Adrenal gland (tissue), 19 donors: Measurements from ENCODE around the gene NELL2. TPM values are rescaled to one million over a fixed set of nuclear protein-coding genes. Genes with fewer than 3 reads are reported as not detected.

Experiments used
- DNase-seq, 7 donors: peaks; one replicate each; pipeline ENCODE4 v3.0.0-alpha.2; 2019 to 2020
- H3K27ac ChIP-seq, 5 donors: fragments of 200-600 bp; sonication (generic) in 4 of 5; 1 replicate in 3 of 5; 2 replicates in 2 of 5; pipeline versions ENCODE4 v1.5.1 to v1.8.0; 2016 to 2020; ENCODE audit warnings: mild to moderate bottlenecking in 1 of 5
- H3K27me3 ChIP-seq: fragments of 200-600 bp; 2 replicates; pipeline ENCODE4 v1.8.0; 2021
- H3K36me3 ChIP-seq, 2 donors: fragments of 200-600 bp; replicated peaks in 1 of 2; 1 replicate in 1 of 2; 2 replicates in 1 of 2; pipeline versions ENCODE4 v1.5.1 to v1.8.0; 2018 to 2022
- H3K4me1 ChIP-seq, 2 donors: fragments of 200-600 bp; replicated peaks in 1 of 2; 1 replicate in 1 of 2; 2 replicates in 1 of 2; pipeline versions ENCODE4 v1.5.1 to v1.8.0; 2018 to 2021
- H3K4me3 ChIP-seq, 4 donors: fragments of 200-600 bp; sonication (generic) in 3 of 4; one replicate each; pipeline ENCODE4 v1.5.1; 2016 to 2018
- H3K9me3 ChIP-seq, 3 donors: fragments of 200-600 bp; sonication (generic) in 1 of 3; replicated peaks in 1 of 3; 1 replicate in 2 of 3; 2 replicates in 1 of 3; pipeline versions ENCODE4 v1.5.1 to v1.8.0; 2016 to 2021
- POLR2A ChIP-seq, 2 donors: fragments of 450-650 bp; IDR thresholded peaks; one replicate each; pipeline ENCODE4 v1.6.1; 2017; ENCODE audit warnings: antibody characterized with exemption in 2 of 2, mild to moderate bottlenecking in 2 of 2, moderate library complexity in 1 of 2
- WGBS, 4 donors: extraction: QIAGEN DNeasy Blood & Tissue Kit in 2 of 4; methylation state at CpG; one replicate each; pipeline versions ENCODE4 v1.1.5 to v1.1.7; 2013 to 2017; 5-methylcytosine and 5-hydroxymethylcytosine counted together
- intact Hi-C, 2 donors: fragments of 100-400 bp; cut with DNase I; formaldehyde crosslinking; loops; one replicate each; pipeline versions ENCODE4 v1.14.1 to v1.15.0; 2022 to 2023
- long read RNA-seq, 10 donors: library from polyadenylated mRNA in 3 of 10; unstranded in 2 of 10; stranded (forward) in 1 of 10; transcript quantifications; one replicate each; pipeline ENCODE4 v2.0.0 and lab custom pipeline, GENCODE V29; 2021 to 2026
- polyA plus RNA-seq, 3 donors: library from polyadenylated mRNA; stranded (reverse); fragments of 200-250 nt in 2 of 3; fragments of 350-450 nt in 1 of 3; fragmentation: Illumina TruSeq in 1 of 3; extraction: RNeasy Lipid Tissue Mini Kit (QIAGEN cat#74804) in 1 of 3; gene quantifications; one replicate each; pipeline ENCODE4 v1.2.3, GENCODE V29; 2013 to 2014
- total RNA-seq, 9 donors: library from RNA; depleted of rRNA in 4 of 9; stranded (reverse); fragments of >200 nt in 4 of 9; fragments of 120-200 nt in 1 of 9; fragmentation: NEBNext Ultra II Directional in 1 of 9; extraction: Animal tissue kit (Norgen Biotek cat#: 25700) in 1 of 9; gene quantifications; one replicate each; pipeline versions ENCODE4 v1.1.0 to v1.2.4, GENCODE V29; 2013 to 2023
- TF ChIP-seq, protein P1 (sequence below), 6 experiments: fragments of 450-650 bp in 4 of 6; fragments of 200-600 bp in 2 of 6; sonication (generic) in 1 of 6; IDR thresholded peaks; 1 replicate in 5 of 6; 2 replicates in 1 of 6; pipeline versions ENCODE4 v1.5.1 to v1.8.0; 2016 to 2021; ENCODE audit warnings: antibody characterized with exemption in 6 of 6, mild to moderate bottlenecking in 2 of 6, moderate library complexity in 1 of 6
- donor health status: healthy with polysubstance abuse.
- donor health status: Bipolar disorder and iron deficiency.
- donor health status: DM: yes; HTN: yes; CAD: no.
- donor health status: DM: no; HTN: no; CAD: no.
- donor health status: DM: no; HTN: no; CAD: no.
- donor health status: DM: yes; HTN: yes; CAD: no.

NELL2 gene
- total RNA-seq, result 10 to 100 TPM in 3 of 9 donors, 1 to 10 TPM in 2, under 1 TPM in 3, not detected in 1; 0.35 to 20.8 (median 3.8) TPM
- 10 to 100 TPM in 2 of 3 donors, 1 to 10 TPM in 1; 4.2 to 26.5 (median 10.8) TPM for polyA plus RNA-seq
- long read RNA-seq, donor 1, result 0 reads
- long read RNA-seq, donor 2, result 0 reads
- long read RNA-seq, donor 3, partial matches to known transcripts, result 0 of 1 reads
- long read RNA-seq, donor 3, other reads (novel, unspliced or antisense), result 0 of 1 reads
- long read RNA-seq, donor 4, result 0 reads
- long read RNA-seq, donor 5, result 0 reads
- long read RNA-seq, donor 6, transcript NELL2-203 (20 exons, 3,612 nt), result major isoform, 6 of 15 reads
- long read RNA-seq, donor 6, partial matches to known transcripts, result 5 of 15 reads
- long read RNA-seq, donor 6, other reads (novel, unspliced or antisense), result 3 of 15 reads
- long read RNA-seq, donor 7, result 0 reads
- long read RNA-seq, donor 8, result 0 reads
- long read RNA-seq, donor 9, result 0 reads
- long read RNA-seq, donor 10, result 0 reads

DNA sequence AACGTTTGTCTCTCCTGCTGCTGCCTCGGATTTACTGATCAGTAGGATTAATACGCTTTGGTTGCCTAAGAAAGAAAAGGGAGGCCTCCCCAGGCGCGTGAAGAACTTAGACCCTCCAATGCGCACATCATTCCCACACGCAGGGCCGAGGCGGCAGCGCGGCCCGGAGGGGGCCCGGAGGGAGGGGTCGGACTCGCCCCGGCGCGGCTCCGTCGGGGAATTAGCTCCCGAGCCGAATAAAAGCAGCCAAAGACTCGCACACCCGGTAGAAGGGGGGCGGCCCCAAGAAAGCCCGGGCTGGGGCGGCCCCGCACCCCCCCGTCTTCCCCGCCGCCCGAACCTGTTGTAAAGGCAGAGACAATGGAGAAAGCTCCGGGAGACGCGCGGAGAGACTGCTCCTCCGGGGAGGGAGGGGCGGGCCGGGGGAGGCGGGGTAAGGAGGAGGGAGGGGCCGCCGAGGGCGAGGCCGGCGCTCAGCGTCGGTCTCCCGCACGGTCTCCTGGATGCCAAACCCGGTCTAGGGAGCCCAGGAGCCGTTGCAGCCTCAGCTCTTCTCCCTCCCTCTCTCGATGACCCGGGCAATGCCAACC is at the start of gene NELL2:
Gene NELL2, minus strand, starts transcription at position 362 of the 590 bp plus-strand sequence. CDS start 446 bp downstream, outside the sequence.
- peak in 6 of 7 donors; percentile 10 to 71 (median 30) for DNase-seq
- H3K27me3 ChIP-seq, result no peaks in the 10 kb centered on the region
- peak within 1 kb of the TSS in 2 of 4 donors; percentile 49 to 60 for H3K4me3 ChIP-seq
- H3K4me1 ChIP-seq, result peaks cover 15 to 19% of the 10 kb centered on the region in 2 donors
- peaks cover 0 to 1% (median 0%) of the 10 kb centered on the region in 3 donors for H3K9me3 ChIP-seq
- WGBS, 4 donors, result 1% methylated on average over 9 to 53 of the region's 53 CpGs
- no peaks in the 10 kb centered on the region for H3K36me3 ChIP-seq
- TF ChIP-seq, protein P1, sequence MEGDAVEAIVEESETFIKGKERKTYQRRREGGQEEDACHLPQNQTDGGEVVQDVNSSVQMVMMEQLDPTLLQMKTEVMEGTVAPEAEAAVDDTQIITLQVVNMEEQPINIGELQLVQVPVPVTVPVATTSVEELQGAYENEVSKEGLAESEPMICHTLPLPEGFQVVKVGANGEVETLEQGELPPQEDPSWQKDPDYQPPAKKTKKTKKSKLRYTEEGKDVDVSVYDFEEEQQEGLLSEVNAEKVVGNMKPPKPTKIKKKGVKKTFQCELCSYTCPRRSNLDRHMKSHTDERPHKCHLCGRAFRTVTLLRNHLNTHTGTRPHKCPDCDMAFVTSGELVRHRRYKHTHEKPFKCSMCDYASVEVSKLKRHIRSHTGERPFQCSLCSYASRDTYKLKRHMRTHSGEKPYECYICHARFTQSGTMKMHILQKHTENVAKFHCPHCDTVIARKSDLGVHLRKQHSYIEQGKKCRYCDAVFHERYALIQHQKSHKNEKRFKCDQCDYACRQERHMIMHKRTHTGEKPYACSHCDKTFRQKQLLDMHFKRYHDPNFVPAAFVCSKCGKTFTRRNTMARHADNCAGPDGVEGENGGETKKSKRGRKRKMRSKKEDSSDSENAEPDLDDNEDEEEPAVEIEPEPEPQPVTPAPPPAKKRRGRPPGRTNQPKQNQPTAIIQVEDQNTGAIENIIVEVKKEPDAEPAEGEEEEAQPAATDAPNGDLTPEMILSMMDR (IDR thresholded peaks at IDR 0.05), result no peak
- TF ChIP-seq POLR2A (IDR thresholded peaks at IDR 0.05), result no peak
- peak within 1 kb of the TSS in 1 of 5 donors; percentile 22 for H3K27ac ChIP-seq
- intact Hi-C loops, result no loop called here

GRCh38 chr12:44921736-44922135 is 45.6 kb upstream of the NELL2 start:
- 71 to 82% (median 76%) methylated on average over 3 of the region's 3 CpGs for WGBS, 4 donors
- H3K4me1 ChIP-seq, result no peaks in the 10 kb centered on the region
- no peak for DNase-seq
- H3K4me3 ChIP-seq, result no peak overlapping the region
- intact Hi-C loops, result no loop called here
- no peaks in the 10 kb centered on the region for H3K27me3 ChIP-seq
- no peak overlapping the region for H3K27ac ChIP-seq
- H3K36me3 ChIP-seq, result no peaks in the 10 kb centered on the region
- no peak for TF ChIP-seq POLR2A (IDR thresholded peaks at IDR 0.05)
- TF ChIP-seq, protein P1 (IDR thresholded peaks at IDR 0.05), result no peak
- H3K9me3 ChIP-seq, result no peaks in the 10 kb centered on the region

- no peaks in the 10 kb centered on the region for H3K27me3 ChIP-seq
- TF ChIP-seq POLR2A (IDR thresholded peaks at IDR 0.05), result no peak
- TF ChIP-seq, protein P1 (IDR thresholded peaks at IDR 0.05), result no peak
- WGBS, 4 donors, result 35 to 48% (median 45%) methylated on average over 1 of the region's 1 CpG
- H3K9me3 ChIP-seq, result no peaks in the 10 kb centered on the region
- H3K4me3 ChIP-seq, result no peak overlapping the region
- H3K4me1 ChIP-seq, result no peaks in the 10 kb centered on the region
- intact Hi-C loops, result no loop called here
- H3K27ac ChIP-seq, result no peak overlapping the region
- no peaks in the 10 kb centered on the region for H3K36me3 ChIP-seq
- DNase-seq, result no peak
Observed at GRCh38 chr12:44917141-44917540, 41.0 kb upstream of the NELL2 start.

GRCh38 chr12:44915958-44916357 is 39.8 kb upstream of the NELL2 start:
- intact Hi-C loops, result no loop called here
- TF ChIP-seq, protein P1 (IDR thresholded peaks at IDR 0.05), result no peak
- TF ChIP-seq POLR2A (IDR thresholded peaks at IDR 0.05), result no peak
- H3K36me3 ChIP-seq, result no peaks in the 10 kb centered on the region
- no peaks in the 10 kb centered on the region for H3K9me3 ChIP-seq
- H3K4me1 ChIP-seq, result no peaks in the 10 kb centered on the region
- no peak overlapping the region for H3K27ac ChIP-seq
- H3K27me3 ChIP-seq, result no peaks in the 10 kb centered on the region
- DNase-seq, result no peak
- no peak overlapping the region for H3K4me3 ChIP-seq
